ENCODE data around the gene NRG2.

The NRG2 gene

GRCh38 chr5:140042643-140043507 lies at the start of gene NRG2:
TSS of gene NRG2 (minus strand) at chr5:140043299.
- DNase-seq, result peak; percentile 76 to 90

GRCh38 chr5:140090251-140090650 lies 47.2 kb upstream of the NRG2 start:
- no peak for DNase-seq

GRCh38 chr5:140084541-140084940 lies 41.4 kb upstream of the NRG2 start:
- peak; percentile 96 for DNase-seq

GRCh38 chr5:140083650-140084049 lies 40.6 kb upstream of the NRG2 start:
- DNase-seq, result no peak

- no peak for DNase-seq
Measured at GRCh38 chr5:140083120-140083519, 40.0 kb upstream of the NRG2 start.

- no peak for DNase-seq
Measured at GRCh38 chr5:140076788-140077187, 33.7 kb upstream of the NRG2 start.

GRCh38 chr5:140076142-140076541 lies 33.0 kb upstream of the NRG2 start:
- DNase-seq, result no peak

- peak in 1 of 2 experiments; percentile 48 for DNase-seq
Measured at GRCh38 chr5:140075371-140075770, 32.3 kb upstream of the NRG2 start.

- no peak for DNase-seq
Measured at GRCh38 chr5:140073296-140073695, 30.2 kb upstream of the NRG2 start.

- no peak for DNase-seq
Measured at GRCh38 chr5:140072812-140073211, 29.7 kb upstream of the NRG2 start.

GRCh38 chr5:140060816-140061215 lies 17.7 kb upstream of the NRG2 start:
- DNase-seq, result no peak

- no peak for DNase-seq
Measured at GRCh38 chr5:140058212-140058932, 15.3 kb upstream of the NRG2 start.

- DNase-seq, result no peak
Measured at GRCh38 chr5:140056880-140057279, 13.8 kb upstream of the NRG2 start.

- no peak for DNase-seq
Measured at GRCh38 chr5:140055152-140055551, 12.1 kb upstream of the NRG2 start.

GRCh38 chr5:140054086-140054689 lies 11.1 kb upstream of the NRG2 start:
- DNase-seq, result no peak

- no peak for DNase-seq
Measured at GRCh38 chr5:140051950-140052349, 8.9 kb upstream of the NRG2 start.

- DNase-seq, result no peak
Measured at GRCh38 chr5:140049713-140050112, 6.6 kb upstream of the NRG2 start.

GRCh38 chr5:140049205-140049604 lies 6.1 kb upstream of the NRG2 start:
- no peak for DNase-seq

- DNase-seq, result no peak
Measured at GRCh38 chr5:140044041-140044440, 942 bp upstream of the NRG2 start.

GRCh38 chr5:140043508-140043872 lies 391 bp upstream of the NRG2 start:
- DNase-seq, result peak; percentile 59 to 86

GRCh38 chr5:140042393-140042642 lies 781 bp downstream of the NRG2 start:
- no peak for DNase-seq

- peak; percentile 62 to 84 for DNase-seq
Measured at GRCh38 chr5:140041492-140042392, 1.4 kb downstream of the NRG2 start.

- peak; percentile 56 to 67 for DNase-seq
Measured at GRCh38 chr5:140041099-140041491, 2.0 kb downstream of the NRG2 start.
